Sciatic nerve (tissue), 2 donors: ENCODE data around the gene RHOV. TPM values are rescaled to one million over a fixed set of nuclear protein-coding genes. Genes with fewer than 3 reads are reported as not detected.
A peak's percentile ranks its signal among the peaks of the same experiment; 100 is the strongest.

Source experiments
- ATAC-seq: fragments of 200-7000 bp; cut with Tn5 transposase; one replicate; pipeline ENCODE4 v1.9.1; 2020; ENCODE audit warnings: mild to moderate bottlenecking, moderate library complexity
- DNase-seq: peaks from one replicate; pipeline ENCODE4 v3.0.0-alpha.2; 2020; ENCODE audit warnings: low spot score
- intact Hi-C: fragments of 100-400 bp; cut with DNase I; formaldehyde crosslinking; loops from one replicate; pipeline ENCODE4 v1.14.2; 2022
- total RNA-seq: library from RNA; stranded (reverse); fragmentation: NEBNext Ultra II Directional; extraction: Animal tissue kit (Norgen Biotek cat#: 25700); gene quantifications from one replicate; pipeline ENCODE4 v1.2.1, GENCODE V29; 2021
- donor health status: DM: no; HTN: no; CAD: no.
- donor health status: DM: no; HTN: no; CAD: no.

The RHOV gene, protein sequence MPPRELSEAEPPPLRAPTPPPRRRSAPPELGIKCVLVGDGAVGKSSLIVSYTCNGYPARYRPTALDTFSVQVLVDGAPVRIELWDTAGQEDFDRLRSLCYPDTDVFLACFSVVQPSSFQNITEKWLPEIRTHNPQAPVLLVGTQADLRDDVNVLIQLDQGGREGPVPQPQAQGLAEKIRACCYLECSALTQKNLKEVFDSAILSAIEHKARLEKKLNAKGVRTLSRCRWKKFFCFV
- total RNA-seq, result 0.22 TPM

DNA sequence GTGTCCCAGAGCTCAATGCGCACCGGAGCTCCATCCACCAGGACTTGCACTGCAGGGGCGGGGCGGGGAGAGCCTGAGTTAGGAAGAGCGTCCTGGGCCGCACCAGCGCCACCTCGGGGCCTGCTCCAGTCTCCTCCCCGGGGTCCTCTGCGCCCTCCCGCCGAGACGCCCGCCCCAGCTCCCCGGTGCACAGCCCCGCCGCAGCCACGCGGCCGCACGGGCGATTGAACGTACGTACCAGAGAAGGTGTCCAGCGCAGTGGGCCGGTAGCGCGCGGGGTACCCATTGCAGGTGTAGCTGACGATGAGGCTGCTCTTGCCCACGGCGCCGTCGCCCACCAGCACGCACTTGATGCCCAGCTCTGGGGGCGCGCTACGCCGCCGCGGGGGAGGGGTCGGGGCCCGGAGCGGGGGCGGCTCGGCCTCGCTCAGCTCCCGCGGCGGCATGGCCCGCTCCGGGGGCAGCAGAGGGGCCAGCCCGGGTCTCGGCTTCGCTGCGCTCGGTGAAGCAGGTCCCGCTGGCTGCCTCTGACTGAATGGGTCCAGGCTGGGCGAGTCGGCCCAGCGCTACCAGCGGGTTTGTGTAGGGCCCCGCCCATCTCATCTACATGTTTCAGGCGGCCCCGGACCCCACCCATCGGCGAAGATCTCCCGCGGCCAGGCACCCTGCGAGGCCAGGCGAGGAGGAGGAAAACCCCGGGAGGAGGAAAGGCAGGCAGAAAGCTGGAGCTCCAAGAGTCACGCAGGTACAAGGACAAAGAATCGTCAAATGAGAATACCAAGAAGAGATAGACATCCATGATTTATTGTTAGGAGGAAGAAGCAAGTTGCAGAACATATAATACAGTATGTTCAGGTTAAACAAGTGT is at the start of gene RHOV:
TSS of gene RHOV (minus strand) at position 541 of the 868 bp plus-strand sequence. CDS start at position 446, 95 bp downstream.
- peak; percentile 62 for ATAC-seq
- intact Hi-C loops, result no loop called here
- peak; percentile 61 for DNase-seq

DNA sequence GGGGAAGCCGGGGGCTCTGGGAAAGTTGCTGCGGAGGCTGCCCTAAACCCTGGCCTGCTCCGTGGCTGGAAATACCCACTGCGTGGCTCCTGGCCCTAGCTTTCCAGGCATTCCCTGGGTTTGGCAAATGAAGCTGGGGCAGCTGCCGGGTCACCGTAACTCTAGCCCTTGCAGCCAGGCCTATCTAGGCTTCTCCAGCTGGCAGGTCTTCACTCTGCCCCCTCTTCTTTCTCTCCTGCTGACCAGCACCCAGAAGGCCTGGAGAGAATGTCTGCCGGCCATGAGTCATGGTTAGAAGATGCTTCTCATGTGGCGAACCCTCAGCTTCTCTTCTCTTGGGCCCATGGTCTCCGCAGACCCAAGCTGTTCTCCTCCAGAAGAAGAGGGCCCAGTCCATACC is 49.5 kb upstream of the RHOV start:
- ATAC-seq (no peak), DNase-seq (no peak)
- intact Hi-C loops, result no loop called here

DNA sequence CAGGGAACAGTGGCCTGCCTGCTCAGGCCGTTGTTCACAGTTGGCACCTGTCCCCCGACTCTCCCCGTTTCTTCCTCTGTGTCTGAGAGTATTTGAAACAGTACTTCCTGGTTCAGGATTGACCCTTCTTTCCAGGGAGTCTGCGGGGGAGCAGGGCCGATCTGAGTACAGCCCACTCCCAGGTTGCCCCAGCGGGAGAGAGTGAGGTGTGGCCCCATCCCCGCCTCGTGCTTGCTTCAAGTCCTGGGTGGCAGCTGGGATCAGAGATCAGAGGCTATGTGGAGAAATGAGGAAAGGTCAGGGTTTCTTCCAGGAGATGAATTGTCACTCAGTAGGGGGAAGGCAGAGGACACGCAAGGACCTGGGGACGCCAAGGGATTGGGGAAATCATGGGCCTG is 48.6 kb upstream of the RHOV start:
- ATAC-seq (no peak), DNase-seq (no peak)
- intact Hi-C loops, result no loop called here

DNA sequence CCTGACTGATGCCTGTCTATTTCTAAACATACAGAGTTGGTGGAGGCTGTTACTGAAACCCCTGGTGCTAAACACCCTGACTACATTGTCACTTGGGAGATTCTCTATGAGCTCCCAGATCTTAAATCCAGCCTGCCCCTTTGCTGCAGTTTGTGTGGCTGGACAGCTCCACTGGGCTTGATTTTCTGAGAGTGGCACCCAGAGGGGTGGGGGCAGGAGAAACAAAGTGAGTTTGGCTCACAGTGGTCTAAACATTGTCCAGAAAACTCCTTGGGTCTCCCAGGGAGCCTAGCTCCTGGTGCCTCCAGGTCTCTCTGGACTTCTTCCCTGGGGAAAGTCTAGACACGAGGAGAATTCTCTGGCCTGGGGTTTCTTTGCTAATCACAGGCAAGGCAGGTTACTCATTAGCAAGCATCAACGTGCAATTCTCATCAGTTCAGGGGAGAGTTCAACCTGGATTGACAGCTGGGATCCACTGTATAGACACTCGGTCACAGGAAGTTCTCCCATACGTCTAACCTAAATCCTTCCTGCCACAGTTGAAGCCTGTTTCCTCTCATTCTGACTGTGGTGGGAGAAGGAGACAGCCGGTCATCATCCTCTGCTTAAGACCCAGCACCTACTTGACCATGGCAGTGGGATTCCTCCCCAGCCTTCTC is 48.0 kb upstream of the RHOV start:
- DNase-seq (no peak), ATAC-seq (no peak)
- intact Hi-C loops, result no loop called here

DNA sequence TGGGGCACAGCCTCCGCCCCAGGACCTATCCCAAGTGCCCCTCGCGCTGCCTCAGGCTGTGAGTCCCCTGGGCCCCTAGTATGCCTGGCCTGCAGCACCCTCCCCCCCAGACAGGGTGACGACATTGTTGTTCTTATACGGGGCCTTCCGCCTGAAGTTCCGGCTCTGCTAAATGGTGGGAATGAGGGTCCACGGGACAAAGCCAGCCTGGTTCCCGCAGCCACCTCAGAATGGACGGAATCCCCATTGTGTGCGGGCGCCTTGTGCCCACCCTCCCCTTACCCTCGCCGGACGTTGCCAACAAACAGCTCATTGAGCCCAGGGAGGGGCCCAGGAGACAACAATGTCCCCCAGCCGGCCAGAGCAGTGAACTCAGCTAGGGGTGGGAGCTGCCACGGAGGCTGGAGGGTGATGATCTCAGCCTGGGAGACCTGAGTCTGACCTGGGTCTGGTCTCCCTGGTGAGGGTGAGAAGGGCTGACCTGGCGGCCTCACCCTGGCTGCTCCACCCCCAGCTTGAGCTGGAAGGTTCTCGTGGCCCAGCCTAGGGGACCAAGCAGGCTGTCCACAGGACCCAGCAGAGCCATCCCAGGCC is 44.9 kb upstream of the RHOV start:
- ATAC-seq (peak; percentile 19), DNase-seq (no peak)
- intact Hi-C loops, result no loop called here

DNA sequence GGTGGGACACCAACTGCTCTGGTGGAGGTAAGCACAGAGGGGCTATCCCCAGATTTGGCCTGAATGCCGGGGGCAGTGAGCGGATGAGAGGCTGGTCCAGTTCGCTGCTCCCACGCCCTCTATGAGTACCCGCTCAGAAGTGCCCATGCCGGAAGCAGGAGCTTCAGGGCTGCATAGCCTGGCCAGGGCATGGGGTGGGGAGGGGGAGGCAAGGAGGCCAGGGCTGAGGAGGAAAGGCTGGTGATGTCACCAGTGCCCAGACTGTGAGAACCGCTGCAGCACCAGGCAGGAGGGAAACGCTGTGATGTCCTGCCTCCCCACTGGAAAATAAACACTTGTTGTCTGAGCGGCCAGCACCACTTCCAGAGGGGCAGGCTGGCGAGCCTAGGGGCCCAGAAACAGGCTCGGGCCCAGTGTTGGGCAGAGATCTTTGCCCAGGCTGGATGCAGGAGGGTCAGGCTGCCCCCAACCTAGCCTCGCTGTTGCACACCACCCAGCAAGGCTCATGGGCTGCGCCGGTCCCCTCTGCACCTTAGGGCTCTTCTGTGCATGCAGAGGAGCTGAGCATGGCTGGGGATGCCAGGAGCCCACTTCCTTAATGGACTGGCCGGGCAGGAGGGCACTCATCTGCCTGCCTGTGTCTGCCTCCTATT is 44.2 kb upstream of the RHOV start:
- ATAC-seq (no peak), DNase-seq (no peak)
- intact Hi-C loops, result no loop called here

DNA sequence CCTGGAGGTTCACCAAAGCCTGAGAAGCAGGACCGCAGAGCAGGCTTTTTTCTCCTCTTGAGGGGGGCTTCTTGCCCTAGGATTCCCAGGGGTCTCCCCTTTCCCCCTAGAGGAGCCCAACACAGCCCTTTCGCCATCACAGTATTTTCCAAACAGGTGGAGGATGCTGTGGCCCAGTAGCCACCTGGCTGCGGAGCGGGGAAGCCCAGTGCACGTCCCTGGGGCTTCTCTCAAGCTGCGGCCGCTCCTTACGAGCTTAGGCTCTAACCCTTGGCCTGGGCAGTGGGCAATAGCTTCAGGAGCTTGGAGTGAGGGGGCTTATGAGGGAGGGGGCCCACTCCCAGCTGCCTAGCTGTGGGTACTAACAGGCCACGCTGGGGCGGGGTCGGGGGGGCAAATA is 43.6 kb upstream of the RHOV start:
- DNase-seq, result no peak
- no peak for ATAC-seq
- intact Hi-C loops, result no loop called here

DNA sequence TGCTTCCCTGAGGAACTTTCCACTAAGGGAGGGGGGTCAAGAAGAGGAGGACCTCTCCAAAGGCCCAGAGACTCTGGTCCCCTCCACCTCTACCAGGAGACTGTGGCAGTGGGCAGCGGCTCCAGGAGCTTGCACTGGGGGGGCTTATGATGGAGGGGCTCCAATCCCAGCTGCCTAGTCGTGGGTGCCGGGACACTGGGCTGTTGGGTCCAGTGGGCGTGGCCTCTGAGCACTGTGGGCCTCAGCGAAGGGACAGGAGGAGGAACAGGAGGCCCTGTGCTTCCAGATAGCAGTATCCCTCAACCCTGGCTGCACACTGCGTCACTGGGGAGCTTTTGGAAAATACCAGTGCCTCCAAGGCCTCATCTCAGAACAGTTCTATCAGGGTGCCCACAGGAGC is 41.6 kb upstream of the RHOV start:
- intact Hi-C loops, result no loop called here
- no peak for ATAC-seq
- DNase-seq, result no peak

DNA sequence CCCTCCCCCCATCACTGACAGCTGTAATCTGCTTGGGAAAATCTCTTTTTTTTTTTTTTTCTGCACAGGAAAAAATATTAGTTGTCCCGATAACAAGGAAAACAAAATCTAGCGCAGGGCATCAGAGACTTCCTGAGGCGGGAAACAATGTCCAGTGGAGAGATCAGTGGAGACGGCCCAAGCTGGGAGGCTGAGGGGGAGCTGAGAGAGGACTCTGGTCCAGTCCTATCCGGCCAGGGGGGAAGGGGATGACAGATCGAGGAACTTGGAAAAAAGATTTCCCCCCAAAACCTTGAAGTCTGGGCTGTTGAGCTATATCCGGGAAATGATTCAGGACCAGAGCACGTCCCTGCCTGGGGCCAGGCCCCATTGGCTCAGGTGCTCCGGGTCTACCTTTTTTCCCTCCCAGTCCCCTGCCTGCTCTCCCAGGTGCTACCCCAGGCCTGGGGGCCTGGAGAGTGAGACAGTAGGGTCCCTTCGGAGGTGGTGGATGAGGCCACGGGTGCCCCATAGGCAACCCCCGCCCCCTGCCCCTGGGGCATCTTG is 41.2 kb upstream of the RHOV start:
- no peak for ATAC-seq
- intact Hi-C loops, result no loop called here
- DNase-seq, result no peak

DNA sequence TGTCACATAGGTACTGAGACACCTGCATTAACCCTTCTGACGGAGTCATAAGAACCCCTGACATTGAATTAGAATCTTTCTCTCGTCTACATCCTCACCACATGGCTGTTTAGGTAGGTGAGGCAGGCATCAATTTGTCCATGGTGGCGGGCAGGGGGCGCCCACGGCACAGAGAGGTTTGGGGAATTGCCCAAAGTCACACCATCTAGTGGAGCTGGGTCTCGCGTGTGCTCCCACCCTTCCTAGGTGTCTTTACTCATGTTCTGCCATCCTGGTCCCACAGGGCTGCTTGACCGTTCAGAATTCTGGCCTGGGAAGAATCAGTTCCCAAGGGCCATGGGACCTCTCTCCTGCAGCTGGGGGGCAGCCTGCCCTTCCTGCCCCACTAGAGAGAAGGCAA is 40.5 kb upstream of the RHOV start:
- intact Hi-C loops, result no loop called here
- ATAC-seq (no peak), DNase-seq (no peak)

DNA sequence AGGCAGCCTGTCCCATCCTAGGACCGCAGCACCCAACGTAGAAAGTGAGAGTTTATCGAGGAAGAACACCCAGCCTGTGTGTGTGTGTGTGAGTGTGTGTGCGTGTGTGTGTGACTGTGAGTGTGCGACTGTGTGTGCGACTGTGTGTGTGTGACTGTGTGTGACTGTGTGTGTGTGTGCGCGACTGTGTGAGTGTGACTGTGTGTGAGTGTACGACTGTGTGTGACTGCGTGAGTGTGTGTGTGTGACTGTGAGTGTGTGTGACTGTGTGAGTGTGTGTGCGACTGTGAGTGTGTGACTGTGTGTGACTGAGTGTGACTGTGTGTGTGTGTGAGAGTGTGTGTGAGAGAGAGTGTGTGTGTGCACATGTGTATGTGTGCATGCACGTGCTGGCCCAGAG is 40.0 kb upstream of the RHOV start:
- ATAC-seq (no peak), DNase-seq (no peak)
- intact Hi-C loops, result no loop called here

DNA sequence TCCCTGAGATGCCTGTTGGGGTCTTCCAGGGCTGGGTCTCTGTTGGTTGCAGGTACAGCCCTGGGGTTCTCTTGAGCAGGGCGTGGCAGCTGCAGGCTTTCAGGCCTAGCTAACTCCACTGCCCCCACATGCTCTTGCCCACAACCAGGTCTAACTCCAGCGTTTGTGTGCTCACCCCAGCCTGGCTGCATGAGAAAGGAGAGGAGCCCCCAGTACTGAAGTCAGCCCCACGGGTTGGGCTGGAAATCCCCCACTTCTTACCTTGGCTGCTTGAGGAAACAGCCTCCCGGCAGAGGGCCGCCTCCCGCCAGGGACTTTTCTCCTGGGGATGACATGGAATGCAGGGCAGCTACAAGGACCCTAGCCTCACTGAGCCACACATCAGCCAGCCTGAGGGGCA is 38.4 kb upstream of the RHOV start:
- ATAC-seq (no peak), DNase-seq (no peak)
- intact Hi-C loops, result no loop called here

DNA sequence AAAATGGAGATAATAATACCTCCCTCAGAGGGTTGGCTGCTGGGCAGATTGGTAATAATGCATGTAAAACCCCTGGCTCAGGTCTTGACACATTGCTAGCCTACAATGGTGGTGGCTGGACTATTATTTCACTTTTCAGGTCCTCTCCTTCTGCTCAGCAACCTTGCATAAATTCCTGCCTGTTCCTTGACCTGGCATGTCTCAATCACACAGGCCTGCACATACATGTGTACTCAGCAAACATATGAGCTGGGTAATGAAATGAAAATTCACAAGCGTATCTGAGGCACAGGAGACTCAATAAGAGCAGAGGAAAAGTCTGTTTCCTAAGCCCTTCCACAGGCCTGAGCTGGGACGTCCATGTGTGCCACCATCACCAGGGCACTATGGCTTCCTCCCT is 37.7 kb upstream of the RHOV start:
- ATAC-seq (no peak), DNase-seq (no peak)
- intact Hi-C loops, result no loop called here

DNA sequence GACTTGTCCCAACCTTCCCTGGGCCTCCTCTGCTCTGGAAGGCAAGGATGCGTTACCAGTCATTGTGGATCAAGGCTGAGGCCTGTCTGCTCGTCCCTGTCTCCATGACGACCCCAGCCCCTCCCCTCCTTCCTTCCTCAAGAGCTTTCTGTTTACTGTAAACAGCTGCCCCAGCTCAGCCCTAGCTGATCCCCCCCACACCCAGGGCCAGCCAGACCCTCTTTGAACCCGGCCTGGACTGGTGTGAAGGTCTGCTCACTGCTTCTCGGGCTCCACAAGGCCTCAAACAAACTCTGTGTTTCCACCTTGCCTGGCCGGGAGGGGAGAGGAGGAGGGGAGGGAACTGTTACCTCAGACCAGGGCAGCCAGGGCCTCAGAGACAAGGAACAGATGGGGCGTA is 37.1 kb upstream of the RHOV start:
- ATAC-seq (no peak), DNase-seq (no peak)
- intact Hi-C loops, result no loop called here

DNA sequence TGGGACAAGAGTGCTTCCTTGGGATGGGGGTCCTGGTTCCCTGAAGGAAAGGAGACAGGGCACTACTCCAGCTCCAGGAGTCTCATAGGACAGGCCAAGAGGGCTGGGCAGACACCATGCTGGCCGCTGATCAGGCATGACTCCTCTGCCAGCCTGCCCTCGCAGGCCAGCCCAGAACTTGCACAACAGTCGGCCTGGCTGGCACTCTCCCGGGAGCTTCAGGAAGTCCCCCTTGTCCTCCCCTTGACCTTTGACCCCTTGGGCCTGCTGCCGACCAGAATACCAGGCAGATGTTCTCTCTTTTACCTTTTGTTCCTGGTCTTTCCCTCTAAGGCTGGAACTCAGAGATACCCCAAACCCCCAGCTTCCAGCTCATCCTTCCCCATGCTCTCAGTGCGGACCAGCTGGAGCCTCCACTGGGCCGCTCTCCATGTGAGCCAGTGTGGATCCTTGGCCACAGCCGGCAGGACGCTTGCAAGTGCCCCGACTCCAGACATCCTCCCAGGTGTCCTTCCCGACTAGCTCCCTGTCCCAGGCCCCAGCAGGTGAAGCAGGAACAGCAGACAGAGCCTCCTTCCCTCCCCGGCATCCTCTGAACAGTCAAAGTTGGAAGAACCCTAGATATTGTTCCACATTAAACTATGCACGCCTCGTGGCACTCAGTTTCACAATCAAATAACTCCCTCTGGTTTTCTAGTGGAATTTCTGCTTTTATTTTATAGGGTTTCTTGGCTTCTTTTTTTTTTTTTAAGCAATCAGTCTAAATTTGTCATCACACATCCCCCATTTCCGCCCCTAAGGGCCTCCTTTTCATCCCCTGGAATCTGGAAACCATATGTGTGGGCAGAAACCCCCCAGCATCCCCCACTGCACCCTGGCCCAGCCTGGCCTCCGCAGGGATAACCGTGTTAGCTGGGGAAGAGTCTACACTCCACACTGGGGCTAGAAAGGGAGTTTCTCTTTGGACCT is 35.9 kb upstream of the RHOV start:
- intact Hi-C loops, result loop anchor here (10.0 kb wide), 1 partner anchor 275 kb away; no protein-coding TSS in a partner anchor
- no peak for ATAC-seq

DNA sequence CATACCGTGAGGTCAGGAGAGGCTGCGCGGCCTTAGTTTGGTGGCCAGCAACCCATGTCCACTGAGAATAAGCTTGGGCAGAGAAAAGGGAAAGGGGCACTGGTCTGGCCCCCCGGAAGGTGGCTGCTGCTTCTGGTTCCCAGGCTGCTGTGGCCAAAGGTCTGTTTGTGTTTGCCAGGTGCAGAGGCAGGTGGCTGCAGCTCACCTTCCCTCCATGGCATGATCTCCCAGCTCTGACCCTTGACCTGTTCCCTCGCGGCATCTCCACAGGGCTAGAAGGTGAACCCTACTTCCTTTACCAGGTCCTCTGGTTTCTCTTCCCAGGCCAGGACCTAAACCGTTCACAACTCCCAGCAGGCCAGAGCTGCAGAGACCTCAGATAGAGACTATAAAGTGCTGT is 34.1 kb upstream of the RHOV start:
- ATAC-seq, result no peak
- intact Hi-C loops, result loop anchor here (10.0 kb wide), 1 partner anchor 277 kb away; no protein-coding TSS in a partner anchor

More for the DNA sequence above, 35.9 kb upstream of the RHOV start:
- no peak for DNase-seq

DNA sequence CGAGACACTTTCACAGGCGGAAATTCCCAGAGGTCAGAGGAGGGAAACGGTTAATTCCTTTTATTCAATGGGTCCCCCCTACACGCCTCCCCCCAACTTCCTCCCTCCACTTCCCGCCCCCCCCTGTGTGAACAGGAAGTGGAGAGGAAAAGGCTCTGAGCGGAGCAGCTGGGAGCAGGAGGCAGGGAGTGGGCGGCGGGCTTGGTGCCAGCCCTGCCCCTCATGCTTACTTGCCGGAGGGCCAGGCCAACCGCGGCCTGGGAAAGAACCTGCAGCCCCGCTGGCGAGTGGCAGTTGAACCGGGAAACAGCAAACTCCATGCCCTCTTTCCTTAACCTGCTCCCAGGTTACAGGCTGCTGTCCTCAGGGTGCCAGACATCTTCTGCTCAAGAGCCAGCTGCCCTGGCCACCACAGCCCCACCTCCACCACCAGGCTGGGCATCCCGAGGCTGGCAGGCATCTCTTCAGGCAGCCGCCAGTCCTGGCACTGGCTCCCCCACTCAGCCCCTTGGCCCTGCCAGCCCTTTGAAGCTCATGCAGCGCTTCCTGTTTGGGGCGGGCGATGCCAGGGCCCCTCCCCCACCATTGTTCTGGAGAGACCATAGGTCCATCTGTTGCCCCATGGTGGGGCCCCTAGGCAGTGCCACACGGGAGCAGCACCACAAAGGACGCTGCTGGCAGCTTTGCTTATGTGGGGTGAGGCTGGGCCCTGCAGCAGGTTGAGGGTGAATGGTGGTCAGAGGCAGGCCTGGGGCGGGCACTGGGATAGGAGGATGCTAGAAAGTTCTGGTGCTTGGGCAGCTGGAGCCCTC is 33.2 kb upstream of the RHOV start:
- DNase-seq (no peak), ATAC-seq (peak; percentile 40)
- intact Hi-C loops, result loop anchor here (10.0 kb wide), 1 partner anchor 278 kb away; no protein-coding TSS in a partner anchor

More for the DNA sequence above, 34.1 kb upstream of the RHOV start:
- DNase-seq, result no peak
